ENCODE measurements around the gene ARHGAP15.

DNA sequence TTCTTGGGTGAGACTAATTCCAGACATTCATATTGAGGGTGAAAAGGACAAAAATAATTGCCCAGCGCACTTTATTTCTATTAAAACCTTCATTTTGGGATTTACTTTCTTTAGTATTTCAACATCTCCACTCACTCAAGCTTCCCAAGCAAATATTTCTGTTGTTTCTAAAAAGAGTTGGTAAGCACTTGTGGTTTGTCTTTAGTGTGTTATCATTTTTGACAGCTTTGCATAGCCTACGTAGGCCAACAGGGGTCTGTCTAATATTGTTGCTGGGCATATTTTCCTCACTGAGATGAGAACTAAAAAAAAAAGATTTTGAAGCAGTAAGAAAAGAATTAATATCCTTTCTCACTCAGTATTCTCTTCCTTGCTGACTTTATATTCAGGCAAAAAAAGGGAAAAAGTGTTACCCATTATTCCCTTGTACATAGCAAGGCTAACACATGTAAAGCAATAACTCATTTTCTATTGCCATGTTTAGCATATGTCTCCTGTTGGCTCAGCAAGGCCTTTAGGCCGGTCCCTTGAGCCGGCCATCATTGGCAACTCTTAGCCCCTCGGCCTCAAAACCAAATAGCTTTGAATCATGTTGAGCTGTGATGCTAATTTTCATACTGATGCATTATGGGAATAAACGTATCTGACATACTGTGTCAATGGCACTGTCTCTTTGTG lies 494.2 kb downstream of the ARHGAP15 start:
- no peak for TF ChIP-seq ELK1 (IDR thresholded peaks at IDR 0.05; ENCODE audit: low read depth, low read length)
- TF ChIP-seq, protein P1, sequence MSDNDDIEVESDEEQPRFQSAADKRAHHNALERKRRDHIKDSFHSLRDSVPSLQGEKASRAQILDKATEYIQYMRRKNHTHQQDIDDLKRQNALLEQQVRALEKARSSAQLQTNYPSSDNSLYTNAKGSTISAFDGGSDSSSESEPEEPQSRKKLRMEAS (IDR thresholded peaks at IDR 0.05), result no peak
- no peak for TF ChIP-seq PBX3 (IDR thresholded peaks at IDR 0.05)
- no peak for TF ChIP-seq CTCF (IDR thresholded peaks at IDR 0.05)
- no peak for TF ChIP-seq RAD21 (conservative IDR thresholded peaks at IDR 0.05 in 1 of 2, IDR thresholded peaks at IDR 0.05 in 1 of 2)
- no peak for TF ChIP-seq POLR2A (IDR thresholded peaks at IDR 0.05; ENCODE audit: low read length)
- no peak for TF ChIP-seq SREBF2 (IDR thresholded peaks at IDR 0.05)
- TF ChIP-seq MAZ (IDR thresholded peaks at IDR 0.05; ENCODE audit: borderline replicate concordance, low read depth, low read length), result no peak
- TF ChIP-seq CHD4 (IDR thresholded peaks at IDR 0.05; ENCODE audit: borderline replicate concordance), result no peak
- no peak for TF ChIP-seq JUN (IDR thresholded peaks at IDR 0.05)
- no peak for TF ChIP-seq CHD2 (IDR thresholded peaks at IDR 0.05; ENCODE audit: low read length, partially characterized antibody)

Measured in A549 (cell line).